Stomach (tissue), 4 donors: ENCODE measurements around the gene SIRPA.

Experiments used
- CTCF ChIP-seq, 7 experiments: fragments of 450-650 bp in 4 of 7; fragments of 200-600 bp in 3 of 7; sonication (generic) in 3 of 7; IDR thresholded peaks; one replicate each; pipeline ENCODE4 v1.5.1; 2016 to 2019; ENCODE audit warnings: antibody characterized with exemption in 7 of 7, control low read depth in 2 of 7, mild to moderate bottlenecking in 1 of 7
- EP300 ChIP-seq: sonication (generic); formaldehyde crosslinking; IDR thresholded peaks from one replicate; pipeline ENCODE4 v1.6.1; 2017; ENCODE audit warnings: antibody characterized with exemption
- POLR2A ChIP-seq, 4 donors: fragments of 450-650 bp; IDR thresholded peaks; one replicate each; pipeline ENCODE4 v1.6.1; 2016; ENCODE audit warnings: antibody characterized with exemption in 4 of 4, control low read depth in 2 of 4, mild to moderate bottlenecking in 1 of 4, moderate library complexity in 1 of 4

GRCh38 chr20:1893721-1894470 lies 1.3 kb upstream of the SIRPA start:
- TF ChIP-seq CTCF (IDR thresholded peaks at IDR 0.05) (no peak), POLR2A (IDR thresholded peaks at IDR 0.05) (no peak), EP300 (no peak)
